GM08714 (cell line): ENCODE results near the gene HEATR3.
A peak's percentile ranks its signal among the peaks of the same experiment; 100 is the strongest.

Experiments used
- H3K4me3 ChIP-seq: fragments of 200-500 bp; sonication (Bioruptor generic); 2 replicates; pipeline ENCODE4 v1.5.1; 2014; ENCODE audit warnings: mild to moderate bottlenecking, low read length, inconsistent platforms
- ZNF274 ChIP-seq: IDR thresholded peaks from 2 replicates; pipeline ENCODE4 v1.6.1; 2012; ENCODE audit warnings: mild to moderate bottlenecking, low read depth, low read length

HEATR3 gene

GRCh38 chr16:50040710-50041109 is 25.1 kb upstream of the HEATR3 start:
- TF ChIP-seq ZNF274 = no peak

GRCh38 chr16:50043358-50043757 is 22.4 kb upstream of the HEATR3 start:
- no peak overlapping the region for H3K4me3 ChIP-seq
- no peak for TF ChIP-seq ZNF274

More at GRCh38 chr16:50040710-50041109, 25.1 kb upstream of the HEATR3 start:
- no peak overlapping the region for H3K4me3 ChIP-seq

GRCh38 chr16:50045412-50045811 is 20.4 kb upstream of the HEATR3 start:
- no peak overlapping the region for H3K4me3 ChIP-seq
- TF ChIP-seq ZNF274 = no peak

GRCh38 chr16:50046853-50047252 is 18.9 kb upstream of the HEATR3 start:
- TF ChIP-seq ZNF274 = no peak

GRCh38 chr16:50047864-50048263 is 17.9 kb upstream of the HEATR3 start:
- no peak for TF ChIP-seq ZNF274

More at GRCh38 chr16:50046853-50047252, 18.9 kb upstream of the HEATR3 start:
- H3K4me3 ChIP-seq = no peak overlapping the region

GRCh38 chr16:50050802-50051201 is 15.0 kb upstream of the HEATR3 start:
- no peak overlapping the region for H3K4me3 ChIP-seq
- TF ChIP-seq ZNF274 = no peak

More at GRCh38 chr16:50047864-50048263, 17.9 kb upstream of the HEATR3 start:
- H3K4me3 ChIP-seq = no peak overlapping the region

GRCh38 chr16:50056226-50056625 is 9.5 kb upstream of the HEATR3 start:
- H3K4me3 ChIP-seq = no peak overlapping the region
- no peak for TF ChIP-seq ZNF274

- no peak for TF ChIP-seq ZNF274
- no peak overlapping the region for H3K4me3 ChIP-seq
Measured at GRCh38 chr16:50058091-50058771, 7.5 kb upstream of the HEATR3 start.

GRCh38 chr16:50059111-50059510 is 6.7 kb upstream of the HEATR3 start:
- H3K4me3 ChIP-seq = no peak overlapping the region
- no peak for TF ChIP-seq ZNF274

- TF ChIP-seq ZNF274 = no peak
- H3K4me3 ChIP-seq = no peak overlapping the region
Measured at GRCh38 chr16:50059669-50060068, 6.1 kb upstream of the HEATR3 start.

GRCh38 chr16:50061326-50061725 is 4.4 kb upstream of the HEATR3 start:
- TF ChIP-seq ZNF274 = no peak
- H3K4me3 ChIP-seq = no peak overlapping the region

- no peak for TF ChIP-seq ZNF274
- H3K4me3 ChIP-seq = peak overlapping the region; percentile 36; the same call in 1 of the 2 replicates
Measured at GRCh38 chr16:50065241-50065623, 538 bp upstream of the HEATR3 start.

GRCh38 chr16:50066482-50067289 is 916 bp downstream of the HEATR3 start:
- peak overlapping the region; percentile 89 for H3K4me3 ChIP-seq
- TF ChIP-seq ZNF274 = no peak

GRCh38 chr16:50067290-50067853 is 1.6 kb downstream of the HEATR3 start:
- H3K4me3 ChIP-seq = peak overlapping the region; percentile 89; the same call in 1 of the 2 replicates
- TF ChIP-seq ZNF274 = no peak

- no peak for TF ChIP-seq ZNF274
- no peak overlapping the region for H3K4me3 ChIP-seq
Measured at GRCh38 chr16:50068550-50068949, 2.8 kb downstream of the HEATR3 start.
